ENCODE results near the gene AFTPH.

GRCh38 chr2:64581777-64582539, 57.8 kb downstream of the AFTPH start:
- TF ChIP-seq EZH2 (IDR thresholded peaks at IDR 0.05; ENCODE audit: insufficient read depth, low read length) (no peak), CTCF (IDR thresholded peaks at IDR 0.05; ENCODE audit: insufficient read depth, low read depth, low read length) (no peak)

Data from astrocyte (in vitro differentiated cells and primary cell).